Breast epithelium (tissue), 4 donors: ENCODE results near the gene MYRF. TPM values are rescaled to one million over a fixed set of nuclear protein-coding genes. Genes with fewer than 3 reads are reported as not detected.

Source experiments
- DNase-seq, 2 donors: peaks; one replicate each; pipeline ENCODE4 v3.0.0-alpha.2; 2019; ENCODE audit warnings: low spot score in 2 of 2
- H3K27ac ChIP-seq, 2 donors: fragments of 200-600 bp; sonication (generic) in 1 of 2; one replicate each; pipeline ENCODE4 v1.5.1; 2016 to 2019; ENCODE audit warnings: mild to moderate bottlenecking in 1 of 2
- H3K27me3 ChIP-seq, 2 donors: fragments of 200-600 bp; sonication (generic) in 1 of 2; one replicate each; pipeline versions ENCODE4 v1.5.1 to v1.6.0; 2017 to 2019; ENCODE audit warnings: control low read depth in 1 of 2, mild to moderate bottlenecking in 1 of 2
- H3K36me3 ChIP-seq: fragments of 200-600 bp; one replicate; pipeline ENCODE4 v1.5.1; 2019
- H3K4me1 ChIP-seq, 2 donors: fragments of 200-600 bp; sonication (generic); one replicate each; pipeline ENCODE4 v1.5.1; 2016 to 2019; ENCODE audit warnings: control low read depth in 1 of 2
- H3K4me3 ChIP-seq, 3 donors: fragments of 200-600 bp; sonication (generic); 1 replicate in 2 of 3; 2 replicates in 1 of 3; pipeline ENCODE4 v1.5.1; 2016 to 2019; ENCODE audit warnings: mild to moderate bottlenecking in 3 of 3, moderate library complexity in 2 of 3
- H3K9me3 ChIP-seq, 2 donors: fragments of 200-600 bp; sonication (generic) in 1 of 2; one replicate each; pipeline ENCODE4 v1.5.1; 2016 to 2019; ENCODE audit warnings: control low read depth in 1 of 2
- POLR2A ChIP-seq: fragments of 450-650 bp; IDR thresholded peaks from one replicate; pipeline ENCODE4 v1.6.1; 2016; ENCODE audit warnings: antibody characterized with exemption, mild to moderate bottlenecking, moderate library complexity
- POLR2AphosphoS5 ChIP-seq, 3 donors: sonication (generic); formaldehyde crosslinking; IDR thresholded peaks; one replicate each; pipeline ENCODE4 v1.6.1; 2017; ENCODE audit warnings: antibody characterized with exemption in 3 of 3
- intact Hi-C: fragments of 100-400 bp; cut with DNase I; formaldehyde crosslinking; loops from one replicate; pipeline ENCODE4 v1.15.1; 2023; ENCODE audit warnings: low total_unique reads
- total RNA-seq, 3 donors: library from RNA; depleted of rRNA; stranded (reverse); fragments of >200 nt; gene quantifications; one replicate each; pipeline ENCODE4 v1.1.0, GENCODE V29; 2016
- TF ChIP-seq, protein P1 (sequence below), 3 donors: fragments of 450-650 bp; IDR thresholded peaks; one replicate each; pipeline ENCODE4 v1.5.1; 2016 to 2017; ENCODE audit warnings: antibody characterized with exemption in 3 of 3, mild to moderate bottlenecking in 3 of 3, moderate library complexity in 3 of 3

The MYRF gene
- total RNA-seq, 3 donors from 2014 or later: 0.32 to 6.9 (median 0.66) TPM

DNA sequence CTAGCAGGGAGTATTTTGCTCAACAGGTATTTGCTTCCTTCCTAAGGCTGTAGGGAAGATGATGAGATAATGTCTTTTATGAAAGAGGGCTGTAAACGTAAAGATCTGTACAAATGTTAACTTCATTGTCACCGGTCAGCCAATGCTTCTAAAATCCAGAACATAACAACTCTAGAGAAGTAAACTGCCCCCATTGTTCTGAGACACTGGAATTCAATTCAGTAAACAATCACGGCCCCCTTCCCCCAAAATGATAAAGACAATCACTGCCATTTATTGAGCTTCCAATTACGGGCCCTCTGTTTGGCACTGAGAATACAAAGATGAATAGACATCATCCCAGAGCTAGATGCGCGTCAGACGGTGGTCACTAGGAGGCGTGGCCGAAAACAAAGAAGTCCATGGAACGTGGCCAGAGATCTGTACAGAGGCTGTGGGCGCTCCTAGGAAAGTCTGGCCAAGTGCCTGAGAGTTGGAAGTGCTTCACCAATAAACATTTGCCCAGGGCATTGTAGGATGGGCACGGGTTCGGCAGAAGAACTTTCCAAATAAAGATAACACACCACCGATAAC, 39.4 kb downstream of the MYRF start:
- TF ChIP-seq, protein P1, sequence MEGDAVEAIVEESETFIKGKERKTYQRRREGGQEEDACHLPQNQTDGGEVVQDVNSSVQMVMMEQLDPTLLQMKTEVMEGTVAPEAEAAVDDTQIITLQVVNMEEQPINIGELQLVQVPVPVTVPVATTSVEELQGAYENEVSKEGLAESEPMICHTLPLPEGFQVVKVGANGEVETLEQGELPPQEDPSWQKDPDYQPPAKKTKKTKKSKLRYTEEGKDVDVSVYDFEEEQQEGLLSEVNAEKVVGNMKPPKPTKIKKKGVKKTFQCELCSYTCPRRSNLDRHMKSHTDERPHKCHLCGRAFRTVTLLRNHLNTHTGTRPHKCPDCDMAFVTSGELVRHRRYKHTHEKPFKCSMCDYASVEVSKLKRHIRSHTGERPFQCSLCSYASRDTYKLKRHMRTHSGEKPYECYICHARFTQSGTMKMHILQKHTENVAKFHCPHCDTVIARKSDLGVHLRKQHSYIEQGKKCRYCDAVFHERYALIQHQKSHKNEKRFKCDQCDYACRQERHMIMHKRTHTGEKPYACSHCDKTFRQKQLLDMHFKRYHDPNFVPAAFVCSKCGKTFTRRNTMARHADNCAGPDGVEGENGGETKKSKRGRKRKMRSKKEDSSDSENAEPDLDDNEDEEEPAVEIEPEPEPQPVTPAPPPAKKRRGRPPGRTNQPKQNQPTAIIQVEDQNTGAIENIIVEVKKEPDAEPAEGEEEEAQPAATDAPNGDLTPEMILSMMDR (IDR thresholded peaks at IDR 0.05): no peak
- TF ChIP-seq POLR2AphosphoS5 (IDR thresholded peaks at IDR 0.05) (no peak), POLR2A (no peak)
- DNase-seq: peak; percentile 65 to 74
- intact Hi-C loops: loop anchor here (10.0 kb wide), 1 partner anchor 293 kb away; no protein-coding TSS in a partner anchor
- peak overlapping the region; percentile 94 to 97 for H3K27ac ChIP-seq
- no peaks in the 10 kb centered on the region for H3K27me3 ChIP-seq
- peaks cover 6% of the 10 kb centered on the region for H3K36me3 ChIP-seq
- no peaks in the 10 kb centered on the region for H3K4me1 ChIP-seq
- H3K9me3 ChIP-seq: no peaks in the 10 kb centered on the region
- peak overlapping the region; percentile 74 to 89 (median 79) for H3K4me3 ChIP-seq

GRCh38 chr11:61792310-61793082, 40.1 kb downstream of the MYRF start, which contains the start of the genes FEN1 and TMEM258:
Gene FEN1, plus strand, starts transcription at chr11:61792911. Its CDS starts 2,451 bp downstream, at chr11:61795362.
Gene TMEM258, minus strand, starts transcription at chr11:61792599. Its CDS starts 41 bp downstream, at chr11:61792558.
- intact Hi-C loops: loop anchor here (10.0 kb wide), 1 partner anchor 292 kb away; no protein-coding TSS in a partner anchor
- Histone ChIP-seq H3K27ac (peak within 1 kb of the TSS; percentile 94 to 97), H3K27me3 (no peaks in the 10 kb centered on the region), H3K9me3 (no peaks in the 10 kb centered on the region), H3K4me1 (no peaks in the 10 kb centered on the region), H3K36me3 (no peaks in the 10 kb centered on the region), H3K4me3 (peak within 1 kb of the TSS; percentile 74 to 89 (median 79))
- peak; percentile 90 to 92 for DNase-seq
- TF ChIP-seq POLR2AphosphoS5 (IDR thresholded peaks at IDR 0.05) (peak; percentile 81 to 99 (median 92)), POLR2A (peak; percentile 80)
- TF ChIP-seq, protein P1 (IDR thresholded peaks at IDR 0.05): peak; percentile 5 to 48 (median 21)

- Histone ChIP-seq H3K27me3 (no peaks in the 10 kb centered on the region), H3K4me1 (no peaks in the 10 kb centered on the region), H3K9me3 (no peaks in the 10 kb centered on the region), H3K27ac (peak overlapping the region; percentile 94 to 97), H3K36me3 (no peaks in the 10 kb centered on the region), H3K4me3 (peak overlapping the region; percentile 74 to 89 (median 79))
- TF ChIP-seq POLR2A: no peak
- TF ChIP-seq POLR2AphosphoS5 (IDR thresholded peaks at IDR 0.05): no peak
- TF ChIP-seq, protein P1 (IDR thresholded peaks at IDR 0.05): no peak
- DNase-seq: no peak
- intact Hi-C loops: loop anchor here (10.0 kb wide), 1 partner anchor 292 kb away; no protein-coding TSS in a partner anchor
These were observed 40.8 kb downstream of the MYRF start for GRCh38 chr11:61793083-61793828.

GRCh38 chr11:61793829-61794204, 41.4 kb downstream of the MYRF start:
- Histone ChIP-seq H3K4me1 (no peaks in the 10 kb centered on the region), H3K9me3 (no peaks in the 10 kb centered on the region), H3K27ac (no peak overlapping the region), H3K27me3 (no peaks in the 10 kb centered on the region), H3K36me3 (no peaks in the 10 kb centered on the region), H3K4me3 (peak overlapping the region in 1 of 3 donors; percentile 89)
- intact Hi-C loops: loop anchor here (10.0 kb wide), 1 partner anchor 291 kb away; no protein-coding TSS in a partner anchor
- TF ChIP-seq, protein P1 (IDR thresholded peaks at IDR 0.05): no peak
- no peak for TF ChIP-seq POLR2A
- TF ChIP-seq POLR2AphosphoS5 (IDR thresholded peaks at IDR 0.05): no peak
- no peak for DNase-seq
